KMS-11 (cell line): Measurements from ENCODE around the gene NOP16.

Source experiments
- H2AFZ ChIP-seq: fragments of 200-600 bp; sonication (generic); 2 replicates; pipeline ENCODE4 v1.6.1; 2016; ENCODE audit warnings: antibody characterized with exemption, mixed run types, low read depth
- H3K27ac ChIP-seq: fragments of 200-600 bp; sonication (generic); 2 replicates; pipeline ENCODE4 v1.6.1; 2016; ENCODE audit warnings: mild to moderate bottlenecking, mixed run types
- H3K27me3 ChIP-seq: fragments of 200-600 bp; sonication (generic); 2 replicates; pipeline ENCODE4 v1.6.1; 2017; ENCODE audit warnings: mild to moderate bottlenecking, low read depth, mixed run types, moderate library complexity; ENCODE audit not compliant: insufficient read depth
- H3K36me3 ChIP-seq: fragments of 200-600 bp; sonication (generic); 2 replicates; pipeline ENCODE4 v1.6.1; 2017; ENCODE audit warnings: mild to moderate bottlenecking, mixed run types; ENCODE audit not compliant: insufficient read depth
- H3K4me1 ChIP-seq: fragments of 200-600 bp; sonication (generic); 2 replicates; pipeline ENCODE4 v1.6.1; 2016; ENCODE audit warnings: mild to moderate bottlenecking, low read depth, mixed run types; ENCODE audit not compliant: poor library complexity, severe bottlenecking
- H3K4me2 ChIP-seq: fragments of 200-600 bp; sonication (generic); 2 replicates; pipeline ENCODE4 v1.7.0; 2016; ENCODE audit warnings: mild to moderate bottlenecking, mixed run types
- H3K4me3 ChIP-seq: fragments of 200-600 bp; sonication (generic); IDR thresholded peaks from 2 replicates; pipeline ENCODE4 v1.6.1; 2017; ENCODE audit warnings: low read depth, low read length, mixed read lengths; ENCODE audit not compliant: insufficient read depth
- H3K79me2 ChIP-seq: fragments of 200-600 bp; sonication (generic); 2 replicates; pipeline ENCODE4 v1.6.1; 2016; ENCODE audit warnings: low read depth, mixed run types; ENCODE audit not compliant: insufficient read depth
- H3K9ac ChIP-seq: fragments of 200-600 bp; sonication (generic); 2 replicates; pipeline ENCODE4 v1.6.1; 2016; ENCODE audit warnings: mild to moderate bottlenecking, mixed run types
- H4K20me1 ChIP-seq: fragments of 200-600 bp; sonication (generic); 2 replicates; pipeline ENCODE4 v1.6.1; 2016; ENCODE audit warnings: mild to moderate bottlenecking, mixed run types; ENCODE audit not compliant: insufficient read depth
- TF ChIP-seq, protein P1 (sequence below): fragments of 200-600 bp; sonication (generic); conservative IDR thresholded peaks from 2 replicates; pipeline ENCODE4 v1.6.1; 2017; ENCODE audit warnings: low read depth, mild to moderate bottlenecking, antibody characterized with exemption, low read length, moderate library complexity, mixed read lengths

Gene NOP16

DNA sequence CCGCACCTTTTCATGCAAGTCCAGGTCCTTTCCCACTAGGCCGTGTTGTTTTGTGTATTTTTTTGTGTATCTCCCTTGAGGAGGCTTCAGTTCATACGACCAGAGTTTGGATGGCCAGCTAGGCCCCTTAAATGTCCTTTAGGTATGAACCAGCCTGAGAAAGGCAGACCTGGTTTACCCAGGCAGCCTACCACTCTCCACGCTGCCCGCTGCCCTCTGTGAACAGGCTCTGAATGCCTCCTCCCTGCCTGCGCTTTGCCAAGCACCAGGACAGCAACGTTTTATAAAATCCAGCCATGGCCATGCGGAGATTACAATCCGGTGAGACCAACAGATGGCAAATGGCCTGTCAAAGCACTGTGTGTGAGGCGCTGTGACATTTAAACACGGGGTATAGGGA, 28.6 kb upstream of the NOP16 start:
- H3K4me1 ChIP-seq, result peaks cover 17% of the 10 kb centered on the region
- peak overlapping the region; percentile 67 for H2AFZ ChIP-seq
- no peaks in the 10 kb centered on the region for H4K20me1 ChIP-seq
- H3K79me2 ChIP-seq, result peaks cover 18% of the 10 kb centered on the region
- no peaks in the 10 kb centered on the region for H3K36me3 ChIP-seq
- no peaks in the 10 kb centered on the region for H3K27me3 ChIP-seq
- no peak overlapping the region for H3K4me3 ChIP-seq
- no peak overlapping the region for H3K27ac ChIP-seq
- H3K4me2 ChIP-seq, result peak overlapping the region; percentile 54
- H3K9ac ChIP-seq, result no peak overlapping the region
- TF ChIP-seq, protein P1, sequence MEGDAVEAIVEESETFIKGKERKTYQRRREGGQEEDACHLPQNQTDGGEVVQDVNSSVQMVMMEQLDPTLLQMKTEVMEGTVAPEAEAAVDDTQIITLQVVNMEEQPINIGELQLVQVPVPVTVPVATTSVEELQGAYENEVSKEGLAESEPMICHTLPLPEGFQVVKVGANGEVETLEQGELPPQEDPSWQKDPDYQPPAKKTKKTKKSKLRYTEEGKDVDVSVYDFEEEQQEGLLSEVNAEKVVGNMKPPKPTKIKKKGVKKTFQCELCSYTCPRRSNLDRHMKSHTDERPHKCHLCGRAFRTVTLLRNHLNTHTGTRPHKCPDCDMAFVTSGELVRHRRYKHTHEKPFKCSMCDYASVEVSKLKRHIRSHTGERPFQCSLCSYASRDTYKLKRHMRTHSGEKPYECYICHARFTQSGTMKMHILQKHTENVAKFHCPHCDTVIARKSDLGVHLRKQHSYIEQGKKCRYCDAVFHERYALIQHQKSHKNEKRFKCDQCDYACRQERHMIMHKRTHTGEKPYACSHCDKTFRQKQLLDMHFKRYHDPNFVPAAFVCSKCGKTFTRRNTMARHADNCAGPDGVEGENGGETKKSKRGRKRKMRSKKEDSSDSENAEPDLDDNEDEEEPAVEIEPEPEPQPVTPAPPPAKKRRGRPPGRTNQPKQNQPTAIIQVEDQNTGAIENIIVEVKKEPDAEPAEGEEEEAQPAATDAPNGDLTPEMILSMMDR, result no peak

GRCh38 chr5:176415952-176416924, 27.8 kb upstream of the NOP16 start, which contains the start of gene CLTB:
CLTB (minus strand) TSS chr5:176416539; CDS start chr5:176416363, 176 bp downstream.
- Histone ChIP-seq H3K36me3 (no peaks in the 10 kb centered on the region), H3K27me3 (no peaks in the 10 kb centered on the region), H3K4me3 (no peak within 1 kb of the TSS), H3K4me1 (peaks cover 22% of the 10 kb centered on the region), H2AFZ (peak within 1 kb of the TSS; percentile 67), H3K79me2 (peaks cover 18% of the 10 kb centered on the region), H3K4me2 (peak within 1 kb of the TSS; percentile 88), H4K20me1 (no peaks in the 10 kb centered on the region), H3K9ac (peak within 1 kb of the TSS; percentile 85), H3K27ac (peak within 1 kb of the TSS; percentile 55)
- TF ChIP-seq, protein P1, result 0 out of 2 replicates have a peak, but pooled peaks have one; percentile 18

- Histone ChIP-seq H4K20me1 (no peaks in the 10 kb centered on the region), H3K4me2 (peak overlapping the region; percentile 88), H3K36me3 (no peaks in the 10 kb centered on the region), H3K9ac (peak overlapping the region; percentile 85), H3K27ac (peak overlapping the region; percentile 55), H2AFZ (peak overlapping the region; percentile 44; the same call in 1 of the 2 replicates), H3K4me1 (peaks cover 28% of the 10 kb centered on the region), H3K79me2 (peaks cover 18% of the 10 kb centered on the region), H3K27me3 (no peaks in the 10 kb centered on the region), H3K4me3 (no peak overlapping the region)
- TF ChIP-seq, protein P1, result no peak
Measured at GRCh38 chr5:176415240-176415951, 27.0 kb upstream of the NOP16 start.

- Histone ChIP-seq H3K4me3 (no peak overlapping the region), H3K36me3 (no peaks in the 10 kb centered on the region), H3K4me1 (peaks cover 28% of the 10 kb centered on the region), H2AFZ (no peak overlapping the region), H3K4me2 (peak overlapping the region; percentile 88), H3K27ac (no peak overlapping the region), H3K79me2 (peaks cover 18% of the 10 kb centered on the region), H3K27me3 (no peaks in the 10 kb centered on the region), H3K9ac (no peak overlapping the region), H4K20me1 (no peaks in the 10 kb centered on the region)
- TF ChIP-seq, protein P1, result no peak
Measured at GRCh38 chr5:176414704-176415103, 26.3 kb upstream of the NOP16 start.
